CD4-positive, alpha-beta T cell treated with Interferon alpha-2 for 1 hour (primary cell): Measurements from ENCODE around the gene SYT7.

Experiments used
- DNase-seq, 2 donors: peaks; one replicate each; pipeline ENCODE4 v3.0.0-alpha.2; 2020 to 2022

SYT7 gene

GRCh38 chr11:61609000-61609979, 28.4 kb upstream of the SYT7 start:
- no peak for DNase-seq

GRCh38 chr11:61607920-61608599, 27.2 kb upstream of the SYT7 start:
- DNase-seq, result no peak

- no peak for DNase-seq
These were observed 26.6 kb upstream of the SYT7 start for GRCh38 chr11:61607426-61607825.

GRCh38 chr11:61603667-61604066, 22.8 kb upstream of the SYT7 start:
- DNase-seq, result no peak

GRCh38 chr11:61602775-61603569, 22.1 kb upstream of the SYT7 start:
- no peak for DNase-seq

GRCh38 chr11:61601512-61601911, 20.6 kb upstream of the SYT7 start:
- no peak for DNase-seq

GRCh38 chr11:61599968-61600710, 19.3 kb upstream of the SYT7 start:
- no peak for DNase-seq

GRCh38 chr11:61598886-61599868, 18.3 kb upstream of the SYT7 start:
- no peak for DNase-seq

- no peak for DNase-seq
These were observed 17.5 kb upstream of the SYT7 start for GRCh38 chr11:61598374-61598773.

GRCh38 chr11:61596990-61597389, 16.1 kb upstream of the SYT7 start:
- DNase-seq, result no peak

GRCh38 chr11:61596542-61596941, 15.7 kb upstream of the SYT7 start:
- DNase-seq, result no peak

GRCh38 chr11:61594907-61595257, 14.0 kb upstream of the SYT7 start:
- no peak for DNase-seq

- DNase-seq, result no peak
These were observed 12.3 kb upstream of the SYT7 start for GRCh38 chr11:61593151-61593550.

- DNase-seq, result no peak
These were observed 11.3 kb upstream of the SYT7 start for GRCh38 chr11:61592176-61592575.

- DNase-seq, result no peak
These were observed 9.1 kb upstream of the SYT7 start for GRCh38 chr11:61589961-61590360.

GRCh38 chr11:61588728-61589191, 7.9 kb upstream of the SYT7 start:
- no peak for DNase-seq

- DNase-seq, result peak; percentile 49 to 67
These were observed 7.3 kb upstream of the SYT7 start for GRCh38 chr11:61587951-61588727.

GRCh38 chr11:61587541-61587941, 6.7 kb upstream of the SYT7 start:
- peak; percentile 20 to 42 for DNase-seq

GRCh38 chr11:61586792-61587430, 6.0 kb upstream of the SYT7 start:
- no peak for DNase-seq

GRCh38 chr11:61585115-61585514, 4.2 kb upstream of the SYT7 start:
- no peak for DNase-seq
